Aorta (tissue), 5 donors: Measurements from ENCODE around the gene KRT35. TPM values are rescaled to one million over a fixed set of nuclear protein-coding genes. Genes with fewer than 3 reads are reported as not detected.

Experiments used
- ATAC-seq: fragments of 200-7000 bp; cut with Tn5 transposase; one replicate; pipeline ENCODE4 v1.9.1; 2022; ENCODE audit warnings: moderate library complexity; ENCODE audit not compliant: low FRiP score
- DNase-seq, 2 donors: peaks; one replicate each; pipeline ENCODE4 v3.0.0-alpha.2; 2020
- H3K27ac ChIP-seq, 2 donors: one replicate each; pipeline ENCODE4 v1.5.1; 2013; ENCODE audit warnings: low read length in 2 of 2, mild to moderate bottlenecking in 2 of 2, moderate library complexity in 2 of 2, control low read depth in 1 of 2, inconsistent platforms in 1 of 2, low read depth in 1 of 2
- H3K27me3 ChIP-seq, 2 donors: one replicate each; pipeline ENCODE4 v1.6.1; 2013; ENCODE audit warnings: control low read depth in 1 of 2, low read length in 1 of 2, mild to moderate bottlenecking in 1 of 2, moderate library complexity in 1 of 2; ENCODE audit not compliant: insufficient read depth in 2 of 2, control insufficient read depth in 1 of 2
- H3K36me3 ChIP-seq, 2 donors: one replicate each; pipeline ENCODE4 v1.6.1; 2013; ENCODE audit warnings: control low read depth in 1 of 2, low read length in 1 of 2, mild to moderate bottlenecking in 1 of 2; ENCODE audit not compliant: insufficient read depth in 2 of 2, control insufficient read depth in 1 of 2
- H3K4me1 ChIP-seq, 2 donors: one replicate each; pipeline ENCODE4 v1.6.1; 2013; ENCODE audit warnings: low read length in 2 of 2, control low read depth in 1 of 2, mild to moderate bottlenecking in 1 of 2, moderate library complexity in 1 of 2; ENCODE audit not compliant: insufficient read depth in 2 of 2, control insufficient read depth in 1 of 2
- H3K4me3 ChIP-seq, 2 donors: one replicate each; pipeline ENCODE4 v1.5.1; 2013; ENCODE audit warnings: low read length in 2 of 2, control low read depth in 1 of 2, mild to moderate bottlenecking in 1 of 2
- H3K9me3 ChIP-seq: one replicate; pipeline ENCODE4 v1.6.1; 2013; ENCODE audit warnings: mild to moderate bottlenecking, low read length; ENCODE audit not compliant: control insufficient read depth
- WGBS, 2 donors: extraction: QIAGEN DNeasy Blood & Tissue Kit; methylation state at CpG; one replicate each; pipeline ENCODE4 v1.1.7; 2013; 5-methylcytosine and 5-hydroxymethylcytosine counted together
- intact Hi-C, 2 donors: fragments of 100-400 bp; cut with DNase I; formaldehyde crosslinking; loops; one replicate each; pipeline versions ENCODE4 v1.14.2 to v1.15.0; 2022
- long read RNA-seq, 2 donors: library from polyadenylated mRNA; unstranded; transcript quantifications; one replicate each; pipeline ENCODE4 v2.0.0, GENCODE V29; 2020 to 2021
- polyA plus RNA-seq, 2 donors: library from polyadenylated mRNA; stranded (reverse); fragments of 200-250 nt; gene quantifications; one replicate each; pipeline ENCODE4 v1.2.3, GENCODE V29; 2013
- total RNA-seq, 2 donors: library from RNA; stranded (reverse); fragmentation: NEBNext Ultra II Directional; extraction: Animal tissue kit (Norgen Biotek cat#: 25700); gene quantifications; one replicate each; pipeline ENCODE4 v1.2.1, GENCODE V29; 2021
- donor health status: healthy with polysubstance abuse.
- donor health status: Bipolar disorder and iron deficiency.
- donor health status: DM: no; HTN: no; CAD: no.
- donor health status: DM: no; HTN: no; CAD: no.
- donor health status: DM: yes; HTN: yes; CAD: no.

Gene KRT35
- total RNA-seq: not detected
- polyA plus RNA-seq: not detected
- long read RNA-seq, donor 1: 0 reads
- long read RNA-seq, donor 2: 0 reads

- no peak for DNase-seq
- Histone ChIP-seq H3K9me3 (no peaks in the 10 kb centered on the region), H3K27me3 (no peaks in the 10 kb centered on the region), H3K27ac (no peak within 1 kb of the TSS), H3K4me3 (no peak within 1 kb of the TSS), H3K36me3 (no peaks in the 10 kb centered on the region), H3K4me1 (no peaks in the 10 kb centered on the region)
- WGBS, 2 donors: 92 to 93% methylated on average over 2 of the region's 2 CpGs
- intact Hi-C loops: no loop called here
- ATAC-seq: no peak
These were observed at the start of gene KRT35 for GRCh38 chr17:41481036-41481435. Gene KRT35 (minus strand): TSS chr17:41481151. CDS start chr17:41481097, 54 bp downstream.

- DNase-seq (peak in 1 of 2 donors; percentile 71), ATAC-seq (peak; percentile 69)
- intact Hi-C loops: no loop called here
- Histone ChIP-seq H3K27ac (no peak overlapping the region), H3K4me3 (no peak overlapping the region), H3K4me1 (no peaks in the 10 kb centered on the region), H3K9me3 (no peaks in the 10 kb centered on the region), H3K36me3 (no peaks in the 10 kb centered on the region), H3K27me3 (peaks cover 0 to 3% of the 10 kb centered on the region in 2 donors)
- 39 to 51% methylated on average over 8 of the region's 8 CpGs for WGBS, 2 donors
These were observed 49.4 kb upstream of the KRT35 start for GRCh38 chr17:41530062-41531048.

- ATAC-seq (no peak), DNase-seq (no peak)
- Histone ChIP-seq H3K27me3 (peaks cover 0 to 3% of the 10 kb centered on the region in 2 donors), H3K4me1 (no peaks in the 10 kb centered on the region), H3K36me3 (no peaks in the 10 kb centered on the region), H3K4me3 (no peak overlapping the region), H3K9me3 (no peaks in the 10 kb centered on the region), H3K27ac (no peak overlapping the region)
- intact Hi-C loops: no loop called here
- WGBS, 2 donors: 95 to 99% methylated on average over 5 of the region's 5 CpGs
These were observed 48.6 kb upstream of the KRT35 start for GRCh38 chr17:41529491-41529915.

- H3K9me3 ChIP-seq: no peaks in the 10 kb centered on the region
- peaks cover 0 to 3% of the 10 kb centered on the region in 2 donors for H3K27me3 ChIP-seq
- DNase-seq: no peak
- H3K36me3 ChIP-seq: no peaks in the 10 kb centered on the region
- no peak overlapping the region for H3K4me3 ChIP-seq
- 90 to 93% methylated on average over 10 of the region's 10 CpGs for WGBS, 2 donors
- no peak overlapping the region for H3K27ac ChIP-seq
- ATAC-seq: no peak
- H3K4me1 ChIP-seq: no peaks in the 10 kb centered on the region
- intact Hi-C loops: no loop called here
These were observed 48.0 kb upstream of the KRT35 start for GRCh38 chr17:41528959-41529353.

GRCh38 chr17:41527063-41528023 lies 46.4 kb upstream of the KRT35 start:
- peaks cover 0 to 3% of the 10 kb centered on the region in 2 donors for H3K27me3 ChIP-seq
- WGBS, 2 donors: 14 to 18% methylated on average over 43 to 62 of the region's 62 CpGs
- no peaks in the 10 kb centered on the region for H3K4me1 ChIP-seq
- H3K9me3 ChIP-seq: no peaks in the 10 kb centered on the region
- DNase-seq (no peak), ATAC-seq (peak; percentile 37)
- no peak overlapping the region for H3K27ac ChIP-seq
- H3K36me3 ChIP-seq: no peaks in the 10 kb centered on the region
- H3K4me3 ChIP-seq: no peak overlapping the region
- intact Hi-C loops: no loop called here

- intact Hi-C loops: no loop called here
- Histone ChIP-seq H3K4me1 (no peaks in the 10 kb centered on the region), H3K27me3 (peaks cover 0 to 3% of the 10 kb centered on the region in 2 donors), H3K4me3 (no peak overlapping the region), H3K9me3 (no peaks in the 10 kb centered on the region), H3K27ac (no peak overlapping the region), H3K36me3 (no peaks in the 10 kb centered on the region)
- DNase-seq (no peak), ATAC-seq (no peak)
- WGBS, 2 donors: 95% methylated on average over 11 of the region's 11 CpGs
These were observed 43.3 kb upstream of the KRT35 start for GRCh38 chr17:41524261-41524660.

GRCh38 chr17:41523787-41524186 lies 42.8 kb upstream of the KRT35 start:
- Histone ChIP-seq H3K27me3 (peaks cover 0 to 3% of the 10 kb centered on the region in 2 donors), H3K4me1 (no peaks in the 10 kb centered on the region), H3K4me3 (no peak overlapping the region), H3K27ac (no peak overlapping the region), H3K36me3 (no peaks in the 10 kb centered on the region), H3K9me3 (no peaks in the 10 kb centered on the region)
- ATAC-seq (no peak), DNase-seq (no peak)
- intact Hi-C loops: no loop called here
- WGBS, 2 donors: 82 to 86% methylated on average over 19 of the region's 19 CpGs

- no peaks in the 10 kb centered on the region for H3K36me3 ChIP-seq
- ATAC-seq (no peak), DNase-seq (no peak)
- H3K4me3 ChIP-seq: no peak overlapping the region
- no peaks in the 10 kb centered on the region for H3K9me3 ChIP-seq
- intact Hi-C loops: no loop called here
- H3K27me3 ChIP-seq: peaks cover 0 to 3% of the 10 kb centered on the region in 2 donors
- no peaks in the 10 kb centered on the region for H3K4me1 ChIP-seq
- H3K27ac ChIP-seq: no peak overlapping the region
- WGBS, 2 donors: 70 to 74% methylated on average over 4 of the region's 4 CpGs
These were observed 42.3 kb upstream of the KRT35 start for GRCh38 chr17:41523225-41523593.
